Measurements from ENCODE around the gene PKNOX1. TPM values are rescaled to one million over a fixed set of nuclear protein-coding genes. Genes with fewer than 3 reads are reported as not detected.
"Not testable (repeated sequence)": the region's sequence is repeated elsewhere in the genome, so short reads cannot be mapped to it uniquely, and the experiment has no call there.

Gene PKNOX1
- 1 to 10 TPM; 6.2 to 9.5 (median 7.4) TPM for total RNA-seq
- long read RNA-seq, full-length matches to known transcripts: 1 of 2 reads
- long read RNA-seq, partial matches to known transcripts: 0 of 2 reads
- long read RNA-seq, other reads (novel, unspliced or antisense): 1 of 2 reads

GRCh38 chr21:42973991-42974831 is at the start of gene PKNOX1:
TSS of gene PKNOX1 (plus strand) at chr21:42974562. CDS start at chr21:43004382, 29,820 bp downstream.
- Histone ChIP-seq H3K9me3 (no peaks in the 10 kb centered on the region), H3K27ac (peak within 1 kb of the TSS; percentile 95 to 100 (median 95)), H3K36me3 (no peaks in the 10 kb centered on the region), H3K4me1 (peaks cover 0 to 19% (median 5%) of the 10 kb centered on the region in 4 donors), H3K4me3 (peak within 1 kb of the TSS; percentile 69 to 84 (median 70)), H3K27me3 (no peaks in the 10 kb centered on the region)
- WGBS (ENCODE audit: insufficient coverage, low coverage, low lambda C conversion rate, missing lambda C conversion rate): no CpG with 5 or more reads among the region's 106 CpGs
- peak; percentile 100 for DNase-seq
- TF ChIP-seq POLR2A (IDR thresholded peaks at IDR 0.05) (peak; percentile 57), CTCF (IDR thresholded peaks at IDR 0.05) (peak in 1 of 4 donors; percentile 24)
- intact Hi-C loops (cut with DNase I): no loop called here
- ATAC-seq: peak; percentile 88 to 95 (median 92)

- Histone ChIP-seq H3K9me3 (no peaks in the 10 kb centered on the region), H3K36me3 (no peaks in the 10 kb centered on the region), H3K4me1 (peaks cover 0 to 2% (median 0%) of the 10 kb centered on the region in 4 donors), H3K27me3 (no peaks in the 10 kb centered on the region), H3K4me3 (no peak within 1 kb of the TSS), H3K27ac (no peak within 1 kb of the TSS)
- TF ChIP-seq POLR2A (IDR thresholded peaks at IDR 0.05) (no peak), CTCF (IDR thresholded peaks at IDR 0.05) (no peak)
- intact Hi-C loops (cut with DNase I): no loop called here
- WGBS (ENCODE audit: insufficient coverage, low coverage, low lambda C conversion rate, missing lambda C conversion rate): 84% methylated on average over 14 of the region's 29 CpGs
- DNase-seq (no peak), ATAC-seq (peak; percentile 15 to 50 (median 34))
Observed at GRCh38 chr21:42925114-42925926, 49.0 kb upstream of the PKNOX1 start, which contains the start of gene ERVH48-1. TSS of gene ERVH48-1 (minus strand) at chr21:42925630. CDS start at chr21:42919006, 6,624 bp downstream.

GRCh38 chr21:42927474-42928200 is 46.7 kb upstream of the PKNOX1 start:
- H3K4me3 ChIP-seq; ATAC-seq; H3K36me3 ChIP-seq; intact Hi-C loops (cut with DNase I); H3K9me3 ChIP-seq; H3K4me1 ChIP-seq; H3K27me3 ChIP-seq; DNase-seq; H3K27ac ChIP-seq: not testable (repeated sequence)
- 91% methylated on average over 13 of the region's 23 CpGs for WGBS (ENCODE audit: insufficient coverage, low coverage, low lambda C conversion rate, missing lambda C conversion rate)

- WGBS (ENCODE audit: insufficient coverage, low coverage, low lambda C conversion rate, missing lambda C conversion rate): 52% methylated on average over 3 of the region's 3 CpGs
- no peaks in the 10 kb centered on the region for H3K9me3 ChIP-seq
Observed at GRCh38 chr21:42929969-42930368, 44.4 kb upstream of the PKNOX1 start.

More at GRCh38 chr21:42929969-42930368, 44.4 kb upstream of the PKNOX1 start:
- intact Hi-C loops (cut with DNase I): no loop called here
- Histone ChIP-seq H3K27me3 (no peaks in the 10 kb centered on the region), H3K4me1 (peaks cover 0 to 20% (median 6%) of the 10 kb centered on the region in 4 donors), H3K4me3 (no peak overlapping the region), H3K36me3 (no peaks in the 10 kb centered on the region), H3K27ac (no peak overlapping the region)
- ATAC-seq: peak in 1 of 4 donors; percentile 11
- no peak for TF ChIP-seq CTCF (IDR thresholded peaks at IDR 0.05)
- no peak for TF ChIP-seq POLR2A (IDR thresholded peaks at IDR 0.05)
- DNase-seq: no peak
